HepG2 (cell line): ENCODE data around the gene CREBZF. TPM values are rescaled to one million over a fixed set of nuclear protein-coding genes. Genes with fewer than 3 reads are reported as not detected.

Experiments used
- ATAC-seq: fragments of 200-7000 bp; cut with Tn5 transposase; 3 replicates; pipeline ENCODE4 v1.9.1; 2020; ENCODE audit warnings: mild to moderate bottlenecking, moderate library complexity
- BruUV-seq: library from RNA; stranded (reverse); fragments of 400-500 nt; replicated peaks from 2 replicates; lab custom pipeline; 2021; lab: Mats Ljungman, UMichigan
- CTCF ChIA-PET: fragments of 300-600 bp; formaldehyde crosslinking; extraction: SDS; loops from one replicate; lab custom pipeline; 2021; ENCODE audit warnings: low total read pairs, inconsistent platforms, low intra/inter-chr PET ratio; lab: Yijun Ruan, JAX
- POLR2A ChIA-PET: fragments of 350-600 bp; sonication (Branson Sonifier 250); formaldehyde crosslinking; loops from one replicate; lab custom pipeline; 2020; ENCODE audit warnings: antibody characterized with exemption, inconsistent platforms; lab: Yijun Ruan, JAX
- DNase-seq: peaks from one replicate; pipeline ENCODE4 v3.0.0-alpha.2; 2015; ENCODE audit warnings: low spot score
- FAIRE-seq: peaks from 3 replicates; lab custom pipeline; 2011; peaks lifted over from hg19 to GRCh38; lab: Jason Lieb, UNC
- H2AFZ ChIP-seq: one replicate; pipeline ENCODE4 v1.6.1; 2011; ENCODE audit warnings: low read length, inconsistent platforms
- H3K27ac ChIP-seq: fragments of 300-600 bp; 3 replicates; pipeline ENCODE4 v1.8.0; 2011; ENCODE audit warnings: mixed run types, mild to moderate bottlenecking, mixed read lengths, low read length, inconsistent platforms; ENCODE audit not compliant: insufficient read depth; ENCODE audit errors: extremely low read length
- H3K27me3 ChIP-seq, 2 experiments: fragments of 200-600 bp in 1 of 2; 2 replicates in 1 of 2; 3 replicates in 1 of 2; pipeline versions ENCODE4 v1.6.0 to v1.8.0; 2011; ENCODE audit warnings: low read length in 2 of 2, mild to moderate bottlenecking in 2 of 2, moderate library complexity in 2 of 2, inconsistent platforms in 1 of 2; ENCODE audit not compliant: insufficient read depth in 2 of 2, control insufficient read depth in 1 of 2
- H3K36me3 ChIP-seq, 2 experiments: fragments of 200-600 bp in 1 of 2; replicated peaks in 1 of 2; 2 replicates in 1 of 2; 3 replicates in 1 of 2; pipeline versions ENCODE4 v1.5.1 to v1.8.0; 2011; ENCODE audit warnings: low read length in 2 of 2, inconsistent platforms in 1 of 2; ENCODE audit not compliant: insufficient read depth in 2 of 2, control insufficient read depth in 1 of 2
- H3K4me1 ChIP-seq: 2 replicates; pipeline ENCODE4 v1.5.1; 2012; ENCODE audit warnings: low read length, inconsistent platforms; ENCODE audit not compliant: insufficient read depth
- H3K4me2 ChIP-seq: 2 replicates; pipeline ENCODE4 v1.6.0; 2011; ENCODE audit warnings: low read depth, low read length, inconsistent platforms
- H3K4me3 ChIP-seq, 3 experiments: fragments of 200-600 bp in 1 of 3; sonication (generic), shearing (Covaris generic) in 1 of 3; replicated peaks in 1 of 3; 2 replicates each; pipeline ENCODE4 v1.5.1; 2011 to 2016; ENCODE audit warnings: low read length in 3 of 3, inconsistent platforms in 2 of 3, low read depth in 2 of 3, mild to moderate bottlenecking in 2 of 3, control low read depth in 1 of 3, mixed read lengths in 1 of 3; ENCODE audit not compliant: insufficient read depth in 1 of 3
- H3K79me2 ChIP-seq: one replicate; pipeline ENCODE4 v1.6.1; 2011; ENCODE audit warnings: low read length, inconsistent platforms; ENCODE audit not compliant: insufficient read depth
- H3K9ac ChIP-seq: 2 replicates; pipeline ENCODE4 v1.6.0; 2011; ENCODE audit warnings: mild to moderate bottlenecking, low read depth, low read length, inconsistent platforms; ENCODE audit not compliant: insufficient read depth
- H3K9me3 ChIP-seq: 2 replicates; pipeline ENCODE4 v1.5.1; 2012; ENCODE audit warnings: mild to moderate bottlenecking, low read length
- H4K20me1 ChIP-seq: 2 replicates; pipeline ENCODE4 v1.6.0; 2011; ENCODE audit warnings: inconsistent platforms, mild to moderate bottlenecking, low read length, moderate library complexity; ENCODE audit not compliant: insufficient read depth
- BHLHE40 ChIP-seq: IDR thresholded peaks from 2 replicates; pipeline ENCODE4 v1.6.1; 2011; ENCODE audit warnings: low read length, improper control_type of control experiment
- DZIP1 ChIP-seq: sonication (generic); formaldehyde crosslinking; IDR thresholded peaks from 2 replicates; pipeline ENCODE4 v1.5.0; 2020; ENCODE audit warnings: mild to moderate bottlenecking, missing genetic modification reagents
- FOXJ3 ChIP-seq: sonication (generic); formaldehyde crosslinking; IDR thresholded peaks from 2 replicates; pipeline ENCODE4 v1.4.0; 2020; ENCODE audit warnings: missing genetic modification reagents, mild to moderate bottlenecking, borderline replicate concordance
- KMT2A ChIP-seq: sonication (generic); formaldehyde crosslinking; IDR thresholded peaks from 2 replicates; pipeline ENCODE4 v1.4.0; 2020; ENCODE audit warnings: missing genetic modification reagents
- RNF2 ChIP-seq: fragments of 450-650 bp; conservative IDR thresholded peaks from 2 replicates; pipeline ENCODE4 v1.6.1; 2016; ENCODE audit warnings: low read depth
- RNF219 ChIP-seq: sonication (generic); formaldehyde crosslinking; IDR thresholded peaks from 2 replicates; pipeline ENCODE4 v1.5.0; 2020; ENCODE audit warnings: mild to moderate bottlenecking, missing genetic modification reagents
- ZC3H13 ChIP-seq: sonication (generic); formaldehyde crosslinking; IDR thresholded peaks from 2 replicates; pipeline ENCODE4 v1.8.1; 2023; ENCODE audit warnings: mild to moderate bottlenecking, missing genetic modification reagents, moderate library complexity
- ZNF746 ChIP-seq: sonication (generic); formaldehyde crosslinking; IDR thresholded peaks from 2 replicates; pipeline ENCODE4 v1.8.0; 2022; ENCODE audit warnings: mild to moderate bottlenecking, missing genetic modification reagents
- ZZZ3 ChIP-seq: sonication (generic); formaldehyde crosslinking; IDR thresholded peaks from 2 replicates; pipeline ENCODE4 v1.4.0; 2020; ENCODE audit warnings: missing genetic modification reagents, mild to moderate bottlenecking, borderline replicate concordance
- WGBS: methylation state at CpG from one replicate; pipeline ENCODE4 v1.1.6; 2017; ENCODE audit warnings: low lambda C conversion rate; 5-methylcytosine and 5-hydroxymethylcytosine counted together
- in situ Hi-C: cut with HindIII; loops from 2 replicates; pipeline ENCODE4 v1.10.0; 2017; ENCODE audit warnings: low pct_unique_long_range_greater_than_20kb; ENCODE audit not compliant: extremely low pct_ligation_motif_present
- intact Hi-C: fragments of 100-400 bp; cut with micrococcal nuclease; formaldehyde crosslinking; loops from one replicate; pipeline ENCODE4 v1.10.0; 2022; ENCODE audit not compliant: unreplicated experiment
- polyA plus RNA-seq, 8 experiments: library from polyadenylated mRNA; depleted of rRNA in 3 of 8; stranded (reverse) in 7 of 8; unstranded in 1 of 8; fragments of >200 nt; fragmentation: Illumina TruSeq in 4 of 8; extraction: Trizol in 4 of 8; gene quantifications; 2 replicates each; pipeline versions ENCODE4 v1.2.1 to v1.2.3, GENCODE V29; 2011 to 2016; ENCODE audit warnings: low read depth in 4 of 8, missing spikeins in 1 of 8, mixed read lengths in 1 of 8; ENCODE audit not compliant: insufficient read depth in 1 of 8
- total RNA-seq, 5 experiments: library from RNA; depleted of rRNA; stranded (reverse); fragments of >200 nt; fragmentation: Illumina TruSeq; extraction: Trizol; gene quantifications; 2 replicates each; pipeline ENCODE4 v1.2.3, GENCODE V29; 2016; ENCODE audit warnings: low read depth in 1 of 5

CREBZF gene
- total and polyA plus RNA-seq, 2 of the 13 experiments (the other 11 are each of a cell fraction or from before 2014, with no cell fraction given): 30.6 to 43.1 TPM

GRCh38 chr11:85672105-85672902 is 7.4 kb upstream of the CREBZF start:
- Histone ChIP-seq H3K4me2 (no peak overlapping the region), H3K9me3 (no peaks in the 10 kb centered on the region), H3K79me2 (no peaks in the 10 kb centered on the region), H3K27me3 (no peaks in the 10 kb centered on the region; a peak in 1 of 5 replicates), H3K27ac (no peak overlapping the region), H3K4me1 (peaks cover 12% of the 10 kb centered on the region), H3K9ac (no peak overlapping the region), H3K36me3 (no peaks in the 10 kb centered on the region), H2AFZ (no peak overlapping the region), H3K4me3 (no peak overlapping the region), H4K20me1 (no peaks in the 10 kb centered on the region)
- ChIA-PET POLR2A (no interaction called here), CTCF (no interaction called here)
- no peak for FAIRE-seq
- 14% methylated on average over 4 of the region's 8 CpGs for WGBS
- in situ Hi-C loops (no loop called here), intact Hi-C loops (no loop called here)
- no peak; the same call in 2 of the 3 replicates for ATAC-seq
- no TSS peak for BruUV-seq
- TF ChIP-seq ZC3H13 (CRISPR knock-in tag) (no peak), BHLHE40 (no peak), RNF219 (no peak), ZNF746 (CRISPR knock-in tag) (no peak), FOXJ3 (CRISPR knock-in tag) (no peak), RNF2 (no peak), ZZZ3 (CRISPR knock-in tag) (no peak), KMT2A (CRISPR knock-in tag) (no peak), DZIP1 (CRISPR knock-in tag) (no peak)
- DNase-seq: no peak
